HL-60 (cell line): ENCODE data around the gene GBP7.

ENCODE experiments used
- DNase-seq, 2 experiments: peaks; one replicate each; pipeline ENCODE4 v3.0.0-alpha.2; 2010 to 2020; ENCODE audit warnings: low read depth in 1 of 2, low spot score in 1 of 2
- H3K27ac ChIP-seq: fragments of 250-450 bp; sonication (Bioruptor Pico); replicated peaks from 2 replicates; pipeline ENCODE4 v1.5.1; 2020; ENCODE audit warnings: mild to moderate bottlenecking, moderate library complexity
- H3K27me3 ChIP-seq: fragments of 250-450 bp; sonication (Bioruptor Pico); 2 replicates; pipeline ENCODE4 v1.5.1; 2021; ENCODE audit warnings: mild to moderate bottlenecking, moderate library complexity; ENCODE audit not compliant: insufficient read depth, poor library complexity, severe bottlenecking
- H3K4me3 ChIP-seq: replicated peaks from 2 replicates; pipeline ENCODE4 v1.5.1; 2011; ENCODE audit warnings: mild to moderate bottlenecking, control low read depth, low read length; ENCODE audit not compliant: insufficient read depth
- GABPA ChIP-seq: IDR thresholded peaks from 2 replicates; pipeline ENCODE4 v1.6.1; 2012; ENCODE audit warnings: low read depth
- POLR2AphosphoS5 ChIP-seq: IDR thresholded peaks from 2 replicates; pipeline ENCODE4 v1.6.1; 2012; ENCODE audit warnings: low read depth
- SPI1 ChIP-seq: IDR thresholded peaks from 2 replicates; pipeline ENCODE4 v1.6.1; 2012; ENCODE audit warnings: low read depth, mild to moderate bottlenecking, borderline replicate concordance
- TF ChIP-seq, protein P1 (sequence below): IDR thresholded peaks from 2 replicates; pipeline ENCODE4 v1.6.1; 2012; ENCODE audit warnings: low read depth; ENCODE audit not compliant: insufficient replicate concordance
- TF ChIP-seq, protein P2 (sequence below): IDR thresholded peaks from one replicate; pipeline ENCODE4 v1.5.1; 2011; ENCODE audit warnings: low read length, control low read depth, inconsistent platforms; ENCODE audit not compliant: insufficient read depth

Gene GBP7

DNA sequence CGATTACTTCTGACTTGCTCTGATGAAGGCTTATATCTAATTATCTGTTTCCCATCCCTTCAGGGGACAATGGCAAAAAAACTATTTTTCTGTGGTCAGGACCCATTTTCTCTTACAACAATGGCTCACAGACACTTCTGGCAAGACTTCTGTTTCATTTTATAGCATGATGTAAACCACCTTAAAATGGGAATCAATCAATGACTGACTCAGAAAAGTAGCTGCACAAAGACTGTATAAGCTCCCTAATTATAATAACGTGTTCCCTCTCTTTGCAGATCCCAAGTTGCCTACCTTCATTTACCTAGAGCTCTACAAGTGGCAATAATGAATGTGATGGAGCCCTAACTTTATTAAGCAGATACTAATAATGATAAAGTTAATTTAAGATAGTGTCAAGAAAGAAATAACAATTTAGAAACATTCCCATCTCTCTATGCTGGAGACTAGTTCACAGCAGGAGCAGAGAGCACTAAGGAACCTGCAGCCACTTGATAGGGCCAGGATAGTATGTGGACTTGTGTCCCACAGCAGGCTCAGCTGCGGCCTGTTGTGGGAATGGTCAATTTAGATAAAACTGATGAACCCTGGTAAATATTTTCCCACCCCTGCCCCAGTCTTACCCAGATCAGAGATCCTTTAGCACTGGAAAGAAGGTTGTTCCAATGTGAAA is 50.4 kb downstream of the GBP7 start:
- DNase-seq, result no peak
- Histone ChIP-seq H3K4me3 (peak overlapping the region; percentile 9), H3K27ac (no peak overlapping the region), H3K27me3 (no peaks in the 10 kb centered on the region)
- TF ChIP-seq GABPA (no peak), POLR2AphosphoS5 (no peak)
- TF ChIP-seq, protein P1, sequence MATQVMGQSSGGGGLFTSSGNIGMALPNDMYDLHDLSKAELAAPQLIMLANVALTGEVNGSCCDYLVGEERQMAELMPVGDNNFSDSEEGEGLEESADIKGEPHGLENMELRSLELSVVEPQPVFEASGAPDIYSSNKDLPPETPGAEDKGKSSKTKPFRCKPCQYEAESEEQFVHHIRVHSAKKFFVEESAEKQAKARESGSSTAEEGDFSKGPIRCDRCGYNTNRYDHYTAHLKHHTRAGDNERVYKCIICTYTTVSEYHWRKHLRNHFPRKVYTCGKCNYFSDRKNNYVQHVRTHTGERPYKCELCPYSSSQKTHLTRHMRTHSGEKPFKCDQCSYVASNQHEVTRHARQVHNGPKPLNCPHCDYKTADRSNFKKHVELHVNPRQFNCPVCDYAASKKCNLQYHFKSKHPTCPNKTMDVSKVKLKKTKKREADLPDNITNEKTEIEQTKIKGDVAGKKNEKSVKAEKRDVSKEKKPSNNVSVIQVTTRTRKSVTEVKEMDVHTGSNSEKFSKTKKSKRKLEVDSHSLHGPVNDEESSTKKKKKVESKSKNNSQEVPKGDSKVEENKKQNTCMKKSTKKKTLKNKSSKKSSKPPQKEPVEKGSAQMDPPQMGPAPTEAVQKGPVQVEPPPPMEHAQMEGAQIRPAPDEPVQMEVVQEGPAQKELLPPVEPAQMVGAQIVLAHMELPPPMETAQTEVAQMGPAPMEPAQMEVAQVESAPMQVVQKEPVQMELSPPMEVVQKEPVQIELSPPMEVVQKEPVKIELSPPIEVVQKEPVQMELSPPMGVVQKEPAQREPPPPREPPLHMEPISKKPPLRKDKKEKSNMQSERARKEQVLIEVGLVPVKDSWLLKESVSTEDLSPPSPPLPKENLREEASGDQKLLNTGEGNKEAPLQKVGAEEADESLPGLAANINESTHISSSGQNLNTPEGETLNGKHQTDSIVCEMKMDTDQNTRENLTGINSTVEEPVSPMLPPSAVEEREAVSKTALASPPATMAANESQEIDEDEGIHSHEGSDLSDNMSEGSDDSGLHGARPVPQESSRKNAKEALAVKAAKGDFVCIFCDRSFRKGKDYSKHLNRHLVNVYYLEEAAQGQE, result no peak

DNA sequence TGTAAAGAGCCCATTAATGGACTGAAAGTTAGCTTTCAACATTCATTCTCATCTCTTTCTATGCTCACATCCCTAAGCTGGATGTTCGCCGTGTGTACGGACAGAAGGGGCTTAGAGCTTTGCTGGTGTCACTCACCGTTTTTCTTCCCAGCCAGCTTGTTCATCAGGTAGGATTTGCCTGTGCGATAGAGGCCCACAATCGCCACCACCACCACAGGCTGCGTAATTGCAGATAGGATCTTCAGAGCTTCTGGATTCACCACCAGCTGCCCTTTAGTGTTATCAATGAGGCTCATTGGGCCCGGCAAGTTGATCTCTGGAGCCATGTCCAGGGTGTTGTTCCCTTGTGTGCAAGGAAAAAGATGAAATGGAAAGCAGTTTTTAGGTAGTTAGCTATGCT is 54.2 kb downstream of the GBP7 start:
- no peak for DNase-seq
- Histone ChIP-seq H3K27me3 (no peaks in the 10 kb centered on the region), H3K27ac (no peak overlapping the region), H3K4me3 (no peak overlapping the region)
- TF ChIP-seq, protein P2, sequence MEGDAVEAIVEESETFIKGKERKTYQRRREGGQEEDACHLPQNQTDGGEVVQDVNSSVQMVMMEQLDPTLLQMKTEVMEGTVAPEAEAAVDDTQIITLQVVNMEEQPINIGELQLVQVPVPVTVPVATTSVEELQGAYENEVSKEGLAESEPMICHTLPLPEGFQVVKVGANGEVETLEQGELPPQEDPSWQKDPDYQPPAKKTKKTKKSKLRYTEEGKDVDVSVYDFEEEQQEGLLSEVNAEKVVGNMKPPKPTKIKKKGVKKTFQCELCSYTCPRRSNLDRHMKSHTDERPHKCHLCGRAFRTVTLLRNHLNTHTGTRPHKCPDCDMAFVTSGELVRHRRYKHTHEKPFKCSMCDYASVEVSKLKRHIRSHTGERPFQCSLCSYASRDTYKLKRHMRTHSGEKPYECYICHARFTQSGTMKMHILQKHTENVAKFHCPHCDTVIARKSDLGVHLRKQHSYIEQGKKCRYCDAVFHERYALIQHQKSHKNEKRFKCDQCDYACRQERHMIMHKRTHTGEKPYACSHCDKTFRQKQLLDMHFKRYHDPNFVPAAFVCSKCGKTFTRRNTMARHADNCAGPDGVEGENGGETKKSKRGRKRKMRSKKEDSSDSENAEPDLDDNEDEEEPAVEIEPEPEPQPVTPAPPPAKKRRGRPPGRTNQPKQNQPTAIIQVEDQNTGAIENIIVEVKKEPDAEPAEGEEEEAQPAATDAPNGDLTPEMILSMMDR, result no peak
- TF ChIP-seq GABPA, result no peak
- no peak for TF ChIP-seq POLR2AphosphoS5
- TF ChIP-seq, protein P1, result no peak
- no peak for TF ChIP-seq SPI1

DNA sequence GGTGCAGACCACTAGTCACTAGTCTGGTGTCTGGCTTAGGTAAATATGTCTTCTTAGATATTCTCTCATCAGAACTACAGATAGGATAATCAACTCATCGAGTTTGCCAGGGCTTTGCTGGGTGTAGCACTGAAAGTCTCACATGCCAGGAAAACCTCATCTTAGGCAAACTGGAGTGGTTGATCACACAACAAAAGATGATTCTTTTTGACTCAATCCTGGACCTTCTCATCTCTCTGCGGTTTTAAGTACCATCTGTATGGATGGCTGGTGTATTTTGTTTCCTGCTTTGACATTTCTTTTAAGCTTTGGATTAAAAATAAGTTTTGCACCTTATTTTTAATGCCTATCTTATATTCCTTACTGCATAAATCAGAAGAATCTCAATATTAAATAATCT is 61.1 kb downstream of the GBP7 start:
- Histone ChIP-seq H3K27ac (no peak overlapping the region), H3K27me3 (peaks cover 2% of the 10 kb centered on the region), H3K4me3 (no peak overlapping the region)
- TF ChIP-seq, protein P1, result no peak
- TF ChIP-seq POLR2AphosphoS5 (no peak), SPI1 (no peak)
- no peak for DNase-seq

DNA sequence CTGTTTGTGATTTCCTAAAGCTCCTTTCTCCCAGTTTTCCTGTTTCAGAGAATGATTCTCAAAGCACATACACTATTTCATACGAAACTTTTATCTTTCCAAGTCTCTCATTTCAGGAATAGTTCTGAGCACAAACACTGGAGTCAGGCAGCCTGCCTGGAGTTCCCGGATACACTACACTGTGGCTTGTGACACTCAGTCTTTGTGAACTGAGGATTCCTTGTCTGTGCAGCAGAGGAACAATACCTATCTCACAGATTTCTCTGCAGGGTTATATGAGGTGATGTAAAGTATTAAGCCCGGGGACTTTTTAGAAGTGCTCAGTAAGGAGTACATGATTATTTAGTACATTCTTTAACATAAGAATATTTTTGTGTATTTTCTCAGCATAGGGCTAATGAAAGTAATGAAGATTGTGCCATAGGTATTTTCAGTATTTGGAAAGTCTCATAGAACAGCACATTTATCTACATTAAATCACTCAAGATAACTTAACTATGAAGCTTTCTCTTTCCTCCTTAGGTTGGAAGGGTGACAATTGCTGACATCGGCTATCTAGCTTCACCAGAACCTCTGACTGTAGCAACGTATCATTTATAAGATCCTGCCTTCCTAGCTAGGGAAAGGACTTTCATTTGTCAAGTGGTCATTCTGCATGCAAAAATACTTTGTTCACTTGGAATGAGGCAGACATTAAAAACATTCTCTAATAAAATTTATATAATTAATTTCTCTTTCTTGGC is 62.8 kb downstream of the GBP7 start:
- peaks cover 2% of the 10 kb centered on the region for H3K27me3 ChIP-seq
- H3K4me3 ChIP-seq, result no peak overlapping the region
- no peak overlapping the region for H3K27ac ChIP-seq
- TF ChIP-seq, protein P1, result no peak
- no peak for DNase-seq
